GM12875 (cell line): ENCODE results near the gene MYL6B.

Experiments
- H3K4me3 ChIP-seq: one replicate; pipeline ENCODE4 v1.5.1; 2011; ENCODE audit warnings: low read depth, low read length, control low read depth
- TF ChIP-seq, protein P1 (sequence below): IDR thresholded peaks from 2 replicates; pipeline ENCODE4 v1.5.1; 2011; ENCODE audit warnings: low read depth, mild to moderate bottlenecking, control low read depth, inconsistent platforms, low read length, moderate library complexity, borderline replicate concordance; ENCODE audit not compliant: insufficient read depth

MYL6B gene

DNA sequence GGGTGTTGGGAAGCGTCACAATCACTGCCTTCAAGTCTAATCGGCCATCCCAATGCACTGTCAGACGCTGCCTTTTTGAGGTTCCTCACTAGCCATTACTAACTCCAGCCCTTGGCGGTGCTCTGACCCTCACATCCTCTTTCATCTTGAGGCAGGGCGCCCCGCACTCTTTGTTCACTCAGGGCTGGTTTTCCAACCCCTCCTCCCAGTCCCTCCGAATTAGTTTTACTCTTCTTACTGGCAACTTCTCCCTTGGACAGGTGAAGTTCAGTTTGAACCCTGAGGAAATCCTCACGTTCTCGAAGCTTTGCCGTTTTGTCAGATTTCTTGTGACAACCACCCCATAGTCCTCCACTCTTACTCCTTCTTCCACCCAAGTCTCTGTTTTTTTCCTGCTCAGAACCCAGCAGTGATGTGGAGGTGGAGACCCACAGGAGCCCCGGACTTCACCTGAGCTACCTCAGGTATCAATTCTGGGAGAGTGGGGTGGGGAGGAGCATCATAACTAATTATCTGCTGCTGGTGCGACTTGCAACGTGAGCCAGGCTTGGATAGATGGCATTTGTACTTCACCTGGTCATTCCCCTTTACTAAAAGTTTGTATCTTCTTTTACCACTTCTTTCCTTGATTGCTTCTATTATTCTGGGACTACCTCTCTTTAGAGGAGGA lies 33.6 kb upstream of the MYL6B start:
- H3K4me3 ChIP-seq, result peak overlapping the region; percentile 61
- TF ChIP-seq, protein P1, sequence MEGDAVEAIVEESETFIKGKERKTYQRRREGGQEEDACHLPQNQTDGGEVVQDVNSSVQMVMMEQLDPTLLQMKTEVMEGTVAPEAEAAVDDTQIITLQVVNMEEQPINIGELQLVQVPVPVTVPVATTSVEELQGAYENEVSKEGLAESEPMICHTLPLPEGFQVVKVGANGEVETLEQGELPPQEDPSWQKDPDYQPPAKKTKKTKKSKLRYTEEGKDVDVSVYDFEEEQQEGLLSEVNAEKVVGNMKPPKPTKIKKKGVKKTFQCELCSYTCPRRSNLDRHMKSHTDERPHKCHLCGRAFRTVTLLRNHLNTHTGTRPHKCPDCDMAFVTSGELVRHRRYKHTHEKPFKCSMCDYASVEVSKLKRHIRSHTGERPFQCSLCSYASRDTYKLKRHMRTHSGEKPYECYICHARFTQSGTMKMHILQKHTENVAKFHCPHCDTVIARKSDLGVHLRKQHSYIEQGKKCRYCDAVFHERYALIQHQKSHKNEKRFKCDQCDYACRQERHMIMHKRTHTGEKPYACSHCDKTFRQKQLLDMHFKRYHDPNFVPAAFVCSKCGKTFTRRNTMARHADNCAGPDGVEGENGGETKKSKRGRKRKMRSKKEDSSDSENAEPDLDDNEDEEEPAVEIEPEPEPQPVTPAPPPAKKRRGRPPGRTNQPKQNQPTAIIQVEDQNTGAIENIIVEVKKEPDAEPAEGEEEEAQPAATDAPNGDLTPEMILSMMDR, result no peak

DNA sequence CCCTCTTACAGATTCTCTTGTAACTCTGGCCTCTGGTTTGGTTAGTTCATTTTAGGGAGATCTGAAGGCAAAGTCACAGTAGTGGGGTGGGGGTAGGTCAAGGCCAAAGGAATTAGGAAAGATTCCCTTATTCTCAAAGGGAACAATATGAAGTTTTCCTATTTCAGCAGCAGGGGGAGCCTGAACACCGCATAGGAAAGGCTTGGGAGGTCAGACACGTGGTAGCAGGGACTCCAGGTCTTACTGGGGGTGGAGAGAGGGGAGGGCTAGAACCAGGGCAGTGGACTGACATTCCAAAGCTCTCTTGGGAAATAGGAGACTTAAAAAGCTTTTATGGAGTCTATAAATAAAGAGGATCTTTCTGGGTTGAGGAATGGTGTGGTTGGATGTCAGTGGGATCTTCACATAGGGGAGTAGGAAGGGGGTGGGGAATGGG lies 33.0 kb upstream of the MYL6B start:
- no peak overlapping the region for H3K4me3 ChIP-seq
- TF ChIP-seq, protein P1, result peak; percentile 61; the same call in 1 of the 2 replicates

DNA sequence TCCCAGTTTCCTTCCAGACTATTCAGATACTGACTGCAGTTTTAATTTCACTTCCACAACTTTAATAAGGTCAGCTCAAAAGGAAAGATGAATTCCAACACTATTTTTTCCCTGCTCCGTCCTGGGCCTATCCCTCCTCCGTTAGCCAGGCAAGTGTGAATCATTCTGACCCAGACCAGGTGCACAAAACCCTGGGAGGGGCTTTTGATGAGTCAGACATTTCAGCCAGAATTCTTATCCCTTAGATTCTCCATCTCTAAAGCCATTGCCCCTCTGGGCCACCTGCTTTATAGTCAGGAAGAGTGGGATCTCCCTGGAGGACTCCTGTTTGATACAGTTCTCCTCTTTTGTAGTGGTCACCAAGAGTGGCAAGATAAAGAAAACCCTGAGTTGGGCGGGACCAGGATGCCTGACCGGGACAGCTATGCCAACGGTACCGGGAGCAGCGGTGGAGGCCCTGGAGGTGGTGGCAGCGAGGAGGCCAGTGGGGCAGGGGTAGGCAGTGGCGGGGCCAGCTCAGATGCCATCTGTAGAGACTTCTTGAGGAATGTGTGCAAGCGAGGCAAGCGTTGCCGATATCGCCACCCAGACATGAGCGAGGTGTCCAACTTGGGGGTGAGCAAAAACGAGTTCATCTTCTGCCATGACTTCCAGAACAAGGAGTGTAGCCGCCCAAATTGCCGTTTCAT lies 32.1 kb upstream of the MYL6B start:
- H3K4me3 ChIP-seq, result no peak overlapping the region
- TF ChIP-seq, protein P1, result no peak

DNA sequence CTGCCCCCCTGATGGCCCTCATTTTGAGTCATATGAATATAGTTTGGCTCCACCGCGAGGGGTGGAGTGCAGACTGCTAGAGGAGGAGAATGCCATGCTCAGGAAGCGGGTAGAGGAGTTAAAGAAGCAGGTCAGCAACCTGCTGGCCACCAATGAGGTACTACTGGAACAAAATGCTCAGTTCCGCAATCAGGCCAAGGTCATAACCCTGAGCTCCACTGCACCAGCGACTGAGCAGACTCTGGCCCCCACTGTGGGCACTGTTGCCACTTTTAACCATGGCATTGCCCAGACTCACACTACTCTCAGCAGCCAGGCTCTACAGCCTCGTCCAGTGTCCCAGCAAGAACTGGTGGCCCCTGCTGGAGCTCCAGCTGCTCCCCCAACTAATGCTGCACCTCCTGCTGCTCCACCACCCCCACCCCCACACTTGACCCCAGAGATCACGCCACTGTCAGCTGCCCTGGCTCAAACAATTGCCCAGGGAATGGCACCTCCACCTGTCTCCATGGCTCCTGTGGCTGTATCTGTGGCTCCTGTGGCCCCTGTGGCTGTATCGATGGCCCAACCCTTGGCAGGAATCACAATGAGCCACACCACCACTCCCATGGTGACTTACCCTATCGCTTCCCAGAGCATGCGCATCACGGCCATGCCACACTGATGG lies 31.1 kb upstream of the MYL6B start:
- TF ChIP-seq, protein P1, result no peak
- H3K4me3 ChIP-seq, result no peak overlapping the region

DNA sequence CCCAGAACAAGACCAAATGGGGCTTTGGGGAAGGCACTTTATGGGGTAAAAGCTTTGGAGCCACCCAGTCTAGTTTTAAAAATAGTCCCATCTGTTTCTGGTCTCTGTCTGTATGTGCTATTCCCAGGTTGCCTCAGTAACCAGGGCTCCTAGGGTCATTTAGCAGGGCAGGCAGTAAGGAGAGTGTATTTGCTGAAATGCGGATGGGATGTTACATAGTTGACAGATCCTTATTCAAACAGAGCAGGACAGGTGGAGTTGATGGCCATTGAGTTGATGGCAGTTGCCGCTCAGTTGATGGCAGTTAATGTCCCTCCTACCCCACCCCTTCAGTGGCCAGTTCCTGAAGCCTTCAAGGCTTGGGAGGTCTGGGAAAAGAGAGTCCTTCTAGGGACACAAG lies 29.8 kb upstream of the MYL6B start:
- TF ChIP-seq, protein P1, result no peak
- no peak overlapping the region for H3K4me3 ChIP-seq

DNA sequence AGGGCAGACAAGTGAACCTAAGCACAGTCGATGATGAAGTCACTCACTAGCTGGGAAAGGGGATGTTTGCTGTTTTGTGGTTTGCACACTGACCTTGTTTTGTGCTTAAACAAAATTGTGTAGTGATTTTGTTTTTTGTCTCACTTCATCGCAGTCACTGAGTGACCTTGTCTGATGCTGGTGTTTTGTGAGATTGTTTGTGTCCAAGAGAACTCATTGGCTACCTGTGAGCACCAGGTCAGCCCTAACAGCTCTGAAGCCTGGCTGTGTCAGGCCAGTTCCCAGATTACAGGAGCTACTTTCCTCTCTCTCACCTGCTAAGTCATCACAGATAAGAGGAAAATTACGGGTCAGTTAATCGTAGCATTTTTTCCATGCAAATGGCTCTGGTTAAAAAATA lies 28.3 kb upstream of the MYL6B start:
- H3K4me3 ChIP-seq, result no peak overlapping the region
- TF ChIP-seq, protein P1, result no peak
